HL-60/S4 (cell line): ENCODE data around the gene PXMP2.

Experiments
- in situ Hi-C: fragments of 300-500 bp; cut with MboI; formaldehyde crosslinking; loops from 2 replicates; pipeline ENCODE4 v1.14.3; 2022; ENCODE audit warnings: low sequenced_read_pairs

The PXMP2 gene

GRCh38 chr12:132687211-132688164 is at the start of gene PXMP2, which contains the start of gene POLE:
TSS of gene PXMP2 (plus strand) at chr12:132687587. CDS start at chr12:132687671, 84 bp downstream.
TSS of gene POLE (minus strand) at chr12:132687342. CDS start at chr12:132687315, 27 bp downstream.
- in situ Hi-C loops = no loop called here

- in situ Hi-C loops = no loop called here
Observed at GRCh38 chr12:132637811-132638210, 49.6 kb upstream of the PXMP2 start.

GRCh38 chr12:132638541-132639408 is 48.6 kb upstream of the PXMP2 start:
- in situ Hi-C loops = no loop called here

GRCh38 chr12:132639956-132640520 is 47.3 kb upstream of the PXMP2 start:
- in situ Hi-C loops = no loop called here

- in situ Hi-C loops = no loop called here
Observed at GRCh38 chr12:132640936-132641335, 46.5 kb upstream of the PXMP2 start.

- in situ Hi-C loops = no loop called here
Observed at GRCh38 chr12:132641811-132642650, 45.4 kb upstream of the PXMP2 start.

- in situ Hi-C loops = no loop called here
Observed at GRCh38 chr12:132642846-132643835, 44.2 kb upstream of the PXMP2 start.

- in situ Hi-C loops = no loop called here
Observed at GRCh38 chr12:132646850-132647249, 40.5 kb upstream of the PXMP2 start.

- in situ Hi-C loops = no loop called here
Observed at GRCh38 chr12:132647858-132648257, 39.5 kb upstream of the PXMP2 start.

GRCh38 chr12:132648616-132649225 is 38.7 kb upstream of the PXMP2 start:
- in situ Hi-C loops = no loop called here

- in situ Hi-C loops = no loop called here
Observed at GRCh38 chr12:132649226-132649945, 38.0 kb upstream of the PXMP2 start.

- in situ Hi-C loops = no loop called here
Observed at GRCh38 chr12:132651444-132652100, 35.8 kb upstream of the PXMP2 start.

- in situ Hi-C loops = no loop called here
Observed at GRCh38 chr12:132653567-132654290, 33.7 kb upstream of the PXMP2 start.

- in situ Hi-C loops = no loop called here
Observed at GRCh38 chr12:132657004-132657727, 30.2 kb upstream of the PXMP2 start.

- in situ Hi-C loops = no loop called here
Observed at GRCh38 chr12:132658149-132658894, 29.1 kb upstream of the PXMP2 start.
